GM12878 (cell line): ENCODE measurements around the gene CRIM1. TPM values are rescaled to one million over a fixed set of nuclear protein-coding genes. Genes with fewer than 3 reads are reported as not detected.

Experiments used
- ATAC-seq: fragments of 200-7000 bp; cut with Tn5 transposase; 3 replicates; pipeline ENCODE4 v1.9.1; 2020; ENCODE audit warnings: mild to moderate bottlenecking, moderate library complexity
- BruUV-seq: library from RNA; stranded (reverse); fragments of 400-500 nt; replicated peaks from 2 replicates; lab custom pipeline; 2021; lab: Mats Ljungman, UMichigan
- CTCF ChIA-PET: fragments of 300-600 bp; sonication (Branson Sonifier 250); formaldehyde crosslinking; extraction: SDS; loops from one replicate; lab custom pipeline; 2021; ENCODE audit warnings: inconsistent platforms; lab: Yijun Ruan, JAX
- POLR2A ChIA-PET: fragments of 350-600 bp; formaldehyde crosslinking; extraction: SDS; loops from one replicate; lab custom pipeline; 2021; ENCODE audit warnings: inconsistent platforms; lab: Charles Lee
- RAD21 ChIA-PET: fragments of 300-600 bp; sonication (Branson Sonifier 250); formaldehyde crosslinking; loops from one replicate; lab custom pipeline; 2023; ENCODE audit warnings: antibody characterized with exemption; ENCODE audit not compliant: unreplicated experiment; lab: Charles Lee
- SMC1A ChIA-PET: fragments of 300-600 bp; sonication (Branson Sonifier 250); formaldehyde crosslinking; loops from one replicate; lab custom pipeline; 2023; ENCODE audit not compliant: unreplicated experiment, uncharacterized antibody; lab: Charles Lee
- DNase-seq: peaks from one replicate; pipeline ENCODE4 v3.0.0-alpha.2; 2011; ENCODE audit warnings: low read depth, low spot score
- FAIRE-seq: peaks from 3 replicates; lab custom pipeline; 2011; peaks lifted over from hg19 to GRCh38; lab: Jason Lieb, UNC
- H2AFZ ChIP-seq: 2 replicates; pipeline ENCODE4 v1.6.0; 2011; ENCODE audit warnings: low read depth, low read length, control low read depth; ENCODE audit not compliant: control insufficient read depth
- H3K27ac ChIP-seq: 2 replicates; pipeline ENCODE4 v1.5.1; 2011; ENCODE audit warnings: control low read depth; ENCODE audit not compliant: control insufficient read depth, insufficient read depth
- H3K27me3 ChIP-seq, 2 experiments: replicated peaks in 1 of 2; 2 replicates each; pipeline versions ENCODE4 v1.6.0 to v1.6.1; 2011; ENCODE audit warnings: low read length in 1 of 2; ENCODE audit not compliant: control insufficient read depth in 2 of 2, insufficient read depth in 2 of 2
- H3K36me3 ChIP-seq, 2 experiments: 2 replicates each; pipeline ENCODE4 v1.5.1; 2011; ENCODE audit warnings: low read length in 1 of 2; ENCODE audit not compliant: control insufficient read depth in 2 of 2, insufficient read depth in 2 of 2
- H3K4me1 ChIP-seq: 2 replicates; pipeline ENCODE4 v1.6.1; 2011; ENCODE audit warnings: mild to moderate bottlenecking, low read length, moderate library complexity, mixed read lengths; ENCODE audit not compliant: control insufficient read depth, insufficient read depth
- H3K4me2 ChIP-seq: 2 replicates; pipeline ENCODE4 v1.6.0; 2011; ENCODE audit warnings: control low read depth; ENCODE audit not compliant: control insufficient read depth, insufficient read depth
- H3K4me3 ChIP-seq: fragments of 200-600 bp; sonication (generic); 2 replicates; pipeline ENCODE4 v1.5.1; 2016
- H3K79me2 ChIP-seq: 2 replicates; pipeline ENCODE4 v1.6.0; 2011; ENCODE audit warnings: low read length; ENCODE audit not compliant: control insufficient read depth, insufficient read depth
- H3K9ac ChIP-seq: 2 replicates; pipeline ENCODE4 v1.8.0; 2011; ENCODE audit warnings: low read length, control low read depth, mixed read lengths; ENCODE audit not compliant: control insufficient read depth, insufficient read depth
- H3K9me3 ChIP-seq: replicated peaks from 3 replicates; pipeline ENCODE4 v1.5.1; 2011; ENCODE audit warnings: mild to moderate bottlenecking, low read length; ENCODE audit not compliant: control insufficient read depth, insufficient read depth
- H4K20me1 ChIP-seq: 2 replicates; pipeline ENCODE4 v1.6.0; 2011; ENCODE audit not compliant: control insufficient read depth, insufficient read depth
- REST ChIP-seq: IDR thresholded peaks from 2 replicates; pipeline ENCODE4 v1.6.1; 2012; ENCODE audit warnings: mild to moderate bottlenecking, low read depth, low read length
- STAT3 ChIP-seq: IDR thresholded peaks from 2 replicates; pipeline ENCODE4 v1.6.1; 2011; ENCODE audit warnings: low read depth, low read length, improper control_type of control experiment
- TCF3 ChIP-seq: IDR thresholded peaks from 2 replicates; pipeline ENCODE4 v1.6.1; 2012; ENCODE audit warnings: low read depth, mild to moderate bottlenecking, low read length, borderline replicate concordance; ENCODE audit not compliant: insufficient read depth
- ZZZ3 ChIP-seq: IDR thresholded peaks from 2 replicates; pipeline ENCODE4 v1.6.1; 2011; ENCODE audit warnings: low read depth; ENCODE audit not compliant: control insufficient read depth, insufficient read length
- WGBS: methylation state at CpG from one replicate; pipeline ENCODE4 v1.1.6; 2016; ENCODE audit warnings: low lambda C conversion rate; ENCODE audit not compliant: insufficient replicate concordance, insufficient coverage; ENCODE audit errors: missing lambda C conversion rate; 5-methylcytosine and 5-hydroxymethylcytosine counted together
- in situ Hi-C: fragments of 300-500 bp; cut with MboI; formaldehyde crosslinking; loops from 9 replicates; pipeline ENCODE4 v1.14.3; 2018; ENCODE audit warnings: mixed read lengths
- intact Hi-C: fragments of 100-400 bp; cut with micrococcal nuclease; formaldehyde crosslinking; loops from one replicate; pipeline ENCODE4 v1.14.2; 2022; ENCODE audit not compliant: unreplicated experiment
- polyA plus RNA-seq, 11 experiments: library from polyadenylated mRNA; depleted of rRNA in 4 of 11; unstranded in 6 of 11; stranded (reverse) in 5 of 11; fragments of >200 nt; fragmentation: Nextera tagmentation in 4 of 11; fragmentation: Illumina TruSeq in 1 of 11; extraction: Ambion mirVana in 4 of 11; extraction: Trizol in 1 of 11; gene quantifications; 1 replicate in 1 of 11; 2 replicates in 10 of 11; pipeline versions ENCODE4 v1.2.1 to v1.2.3, GENCODE V29; 2011 to 2016; ENCODE audit warnings: inconsistent platforms in 2 of 11, missing spikeins in 2 of 11, low read depth in 1 of 11
- total RNA-seq, 4 experiments: library from RNA; depleted of rRNA in 3 of 4; stranded (reverse); fragments of >200 nt in 3 of 4; fragmentation: Illumina TruSeq in 1 of 4; extraction: Trizol in 1 of 4; gene quantifications; 2 replicates each; pipeline versions ENCODE4 v1.2.1 to v1.2.3, GENCODE V29; 2013 to 2021

The CRIM1 gene
- total and polyA plus RNA-seq, 10 of the 15 experiments (the other 5 are each of a cell fraction or from before 2014, with no cell fraction given) = 0.42 to 7.4 (median 3.1) TPM

- no peaks in the 10 kb centered on the region for H3K4me1 ChIP-seq
- H3K27ac ChIP-seq = no peak overlapping the region
- H3K9me3 ChIP-seq = no peaks in the 10 kb centered on the region
- H3K4me3 ChIP-seq = no peak overlapping the region
- no TSS peak for BruUV-seq
- CTCF ChIA-PET = interaction anchor here (1.1 kb wide), 1 partner anchor 13 kb away, joined by 3 read pairs; no protein-coding TSS in a partner anchor
- DNase-seq = no peak
- H3K79me2 ChIP-seq = no peaks in the 10 kb centered on the region
- no peak for TF ChIP-seq REST
- no peak for TF ChIP-seq ZZZ3
- no peak for TF ChIP-seq STAT3
- no peak for TF ChIP-seq TCF3
- peaks cover 2 to 4% of the 10 kb centered on the region in 2 experiments; a peak in 2 of 4 replicates for H3K36me3 ChIP-seq
- no peak for FAIRE-seq
- POLR2A ChIA-PET = no interaction called here
- H2AFZ ChIP-seq = no peak overlapping the region
- no peaks in the 10 kb centered on the region for H3K27me3 ChIP-seq
- RAD21 ChIA-PET = no interaction called here
- H3K4me2 ChIP-seq = no peak overlapping the region
- in situ Hi-C loops (no loop called here), intact Hi-C loops (no loop called here)
- whole genome bisulfite sequencing = 98% methylated on average over 11 of the region's 11 CpGs
- ATAC-seq = no peak
- no peak overlapping the region for H3K9ac ChIP-seq
- no peaks in the 10 kb centered on the region for H4K20me1 ChIP-seq
- SMC1A ChIA-PET = interaction anchor here (1.2 to 2.1 kb wide), 3 partner anchors 10 to 107 kb away, joined by 3 to 6 read pairs (median 5); no protein-coding TSS in a partner anchor
Measured at GRCh38 chr2:36559221-36559942, 203.8 kb downstream of the CRIM1 start.
